GM18909 (cell line): ENCODE results near the gene NOXA1.
A peak's percentile ranks its signal among the peaks of the same experiment; 100 is the strongest.
"Not testable (repeated sequence)": the region's sequence is repeated elsewhere in the genome, so short reads cannot be mapped to it uniquely, and the experiment has no call there.

ENCODE experiments used
- ATAC-seq: cut with Tn5 transposase; IDR thresholded peaks from one replicate; pipeline ENCODE4 v1.9.1; 2021; ENCODE audit warnings: mild to moderate bottlenecking; ENCODE audit not compliant: unreplicated experiment, poor library complexity

NOXA1 gene

GRCh38 chr9:137461663-137462395 lies 38.6 kb downstream of the NOXA1 start:
- ATAC-seq: peak; percentile 42

DNA sequence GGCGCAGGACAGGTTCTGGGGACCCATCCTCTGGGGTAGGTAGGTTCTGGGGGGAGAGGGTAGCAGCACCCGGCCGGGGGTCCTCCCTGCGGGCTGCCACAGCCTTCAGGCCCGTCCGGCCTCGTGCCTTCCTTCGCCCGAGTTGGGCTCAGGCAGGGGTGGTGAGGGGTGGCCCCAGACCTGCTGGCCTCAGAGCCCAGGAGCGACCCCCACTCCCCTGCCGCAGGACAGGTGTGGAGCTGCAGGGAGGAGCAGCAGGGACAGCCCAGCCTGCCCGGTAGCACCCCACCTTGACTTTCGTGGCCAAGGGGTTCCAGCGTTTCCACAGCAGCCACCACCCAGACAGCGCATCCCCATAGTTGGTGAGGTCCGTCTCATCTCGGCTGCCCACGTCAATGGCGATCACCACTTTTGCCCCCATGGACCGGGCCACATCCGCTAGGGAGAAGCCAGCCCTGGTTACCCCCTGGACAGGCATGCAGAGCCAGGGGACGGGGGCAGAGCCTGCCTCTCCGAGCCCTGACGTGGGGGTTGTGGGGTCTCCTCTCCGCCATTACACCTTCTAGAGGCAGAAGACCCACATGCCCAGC lies 39.3 kb downstream of the NOXA1 start:
- no peak for ATAC-seq

- no peak for ATAC-seq
Measured at GRCh38 chr9:137462986-137463930, 40.1 kb downstream of the NOXA1 start.

GRCh38 chr9:137463931-137464290 lies 40.7 kb downstream of the NOXA1 start:
- ATAC-seq: no peak

DNA sequence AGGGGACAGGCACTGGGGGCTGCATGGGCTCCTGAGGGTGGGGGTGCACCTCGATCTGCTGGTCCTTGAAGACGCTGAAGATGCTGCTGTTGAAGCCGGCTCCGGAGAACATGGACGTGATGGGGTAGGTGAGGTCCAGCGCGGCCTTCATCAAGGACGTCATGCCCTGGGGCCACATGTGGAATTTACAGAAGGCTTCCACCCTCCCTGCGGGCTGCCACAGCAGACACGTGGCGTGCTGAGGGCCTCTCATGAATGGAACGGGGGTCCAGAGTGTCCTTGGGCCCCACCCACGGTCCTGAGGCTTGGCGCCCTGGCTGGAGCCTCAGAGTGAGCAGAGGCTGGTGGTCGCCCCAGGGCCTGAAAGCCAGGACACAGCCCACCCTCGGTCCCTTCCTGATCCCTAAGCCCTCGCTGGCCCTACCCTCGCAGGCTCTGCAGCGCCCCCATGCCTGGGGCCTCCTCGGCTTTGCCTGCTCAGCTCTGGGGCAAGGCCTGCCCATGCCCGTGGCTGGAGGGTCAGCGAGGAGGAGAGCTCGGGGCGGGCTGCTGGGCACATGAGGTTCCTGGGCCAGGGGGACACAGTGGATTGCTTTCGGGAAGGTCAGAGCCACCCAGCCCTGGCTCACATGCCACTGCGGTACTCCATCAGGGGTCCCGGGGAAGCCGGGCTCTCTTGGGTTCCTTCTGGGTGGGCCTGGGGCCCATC lies 41.3 kb downstream of the NOXA1 start:
- no peak for ATAC-seq

- ATAC-seq: no peak
Measured at GRCh38 chr9:137465000-137465719, 42.0 kb downstream of the NOXA1 start.

GRCh38 chr9:137465720-137466388 lies 42.7 kb downstream of the NOXA1 start:
- no peak for ATAC-seq

DNA sequence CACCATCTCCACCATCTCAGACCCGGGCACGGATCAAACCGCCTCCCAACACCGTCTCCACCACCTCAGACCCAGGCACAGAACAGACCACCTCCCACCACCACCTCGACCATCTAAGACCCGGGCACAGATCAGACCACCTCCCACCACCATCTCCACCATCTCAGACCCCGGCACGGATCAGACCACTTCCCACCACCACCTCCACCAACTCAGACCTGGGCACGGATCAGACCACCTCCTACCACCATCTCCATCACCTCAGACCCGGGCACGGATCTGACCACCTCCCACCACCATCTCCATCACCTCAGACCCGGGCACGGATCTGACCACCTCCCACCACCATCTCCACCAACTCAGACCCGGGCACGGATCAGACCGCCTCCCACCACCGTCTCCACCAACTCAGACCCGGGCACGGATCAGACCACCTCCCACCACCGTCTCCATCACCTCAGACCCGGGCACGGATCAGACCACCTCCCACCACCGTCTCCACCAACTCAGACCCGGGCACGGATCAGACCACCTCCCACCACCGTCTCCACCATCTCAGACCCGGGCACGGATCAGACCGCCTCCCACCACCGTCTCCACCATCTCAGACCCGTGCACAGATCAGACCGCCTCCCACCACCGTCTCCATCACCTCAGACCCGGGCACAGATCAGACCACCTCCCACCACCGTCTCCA lies 43.3 kb downstream of the NOXA1 start:
- not testable (repeated sequence) for ATAC-seq

DNA sequence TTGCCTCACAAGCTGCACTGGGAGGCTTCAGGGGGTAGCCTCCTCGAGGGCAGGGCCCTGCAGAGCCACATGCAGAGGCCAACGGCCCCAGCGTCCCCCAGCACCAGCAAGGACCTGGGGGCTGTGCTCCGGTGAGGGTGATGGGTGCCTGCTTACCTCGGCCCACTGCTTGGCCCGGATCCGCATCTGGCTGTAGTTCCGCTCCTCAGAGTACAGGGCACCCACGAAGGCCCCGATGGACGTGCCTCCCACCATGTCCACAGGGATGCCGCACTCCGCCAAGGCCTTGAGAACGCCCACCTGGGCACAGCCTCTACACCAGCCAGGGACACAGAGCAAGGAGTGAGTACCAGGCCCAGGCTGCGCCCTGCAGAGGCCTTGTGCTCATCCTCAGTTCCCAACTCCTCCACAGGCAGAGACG lies 44.0 kb downstream of the NOXA1 start:
- ATAC-seq: no peak

- no peak for ATAC-seq
Measured at GRCh38 chr9:137467896-137468295, 44.7 kb downstream of the NOXA1 start.

DNA sequence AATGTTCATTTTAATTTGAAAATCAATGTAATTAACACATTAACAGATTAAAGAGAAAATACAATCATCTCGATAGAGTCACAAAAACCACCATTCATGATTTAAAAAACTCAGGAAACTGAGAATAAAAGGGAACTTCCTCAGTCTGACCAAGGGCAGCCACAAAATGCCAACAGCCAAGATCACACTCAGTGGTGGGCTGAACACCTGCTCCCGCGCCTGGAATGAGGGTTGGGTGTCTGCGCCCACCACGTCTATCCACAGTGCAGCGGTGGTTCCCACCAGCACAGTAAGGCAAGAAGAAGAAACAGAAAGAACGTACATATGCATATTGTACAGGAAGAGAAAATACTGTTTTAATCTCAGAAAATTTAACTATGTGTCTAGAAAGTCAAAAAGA lies 47.6 kb downstream of the NOXA1 start:
- ATAC-seq: no peak

DNA sequence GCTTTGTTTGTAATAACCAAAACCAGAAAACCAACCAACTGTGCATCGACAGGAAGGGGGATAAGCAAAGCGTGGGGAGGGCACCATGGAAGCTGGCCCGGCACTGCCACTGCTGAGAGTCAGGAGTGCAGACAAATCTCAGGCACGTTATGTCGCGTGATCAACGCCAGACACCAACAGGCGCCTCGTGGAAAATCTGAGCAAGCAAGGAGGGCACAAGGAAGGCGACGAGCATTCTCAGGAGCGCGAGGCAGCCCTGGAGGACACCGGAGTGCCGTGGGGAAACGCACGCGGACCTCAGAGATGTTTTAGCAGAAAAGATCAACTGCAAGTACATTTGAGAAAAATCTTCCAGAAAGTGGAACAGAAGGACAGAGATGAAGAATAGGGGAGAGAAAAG lies 51.1 kb downstream of the NOXA1 start:
- ATAC-seq: no peak

DNA sequence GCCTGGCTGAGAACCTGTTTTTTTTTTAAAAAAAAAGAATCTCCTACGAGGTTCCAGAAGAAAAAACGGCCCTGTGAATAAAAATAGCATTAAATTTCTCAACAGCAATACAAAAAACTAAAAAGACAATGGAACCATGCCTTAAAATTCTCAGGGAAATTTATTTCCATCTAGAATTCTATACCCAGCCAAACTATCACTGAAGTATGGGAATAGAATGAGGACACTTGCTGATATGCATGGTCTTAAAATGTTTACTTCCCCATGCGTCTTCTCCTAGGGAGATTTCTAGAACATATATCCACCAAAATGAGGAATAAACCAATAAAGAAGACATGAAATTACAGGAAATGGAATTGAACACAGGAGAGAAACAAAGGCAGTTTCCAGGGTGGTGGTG lies 52.5 kb downstream of the NOXA1 start:
- ATAC-seq: no peak

- no peak for ATAC-seq
Measured at GRCh38 chr9:137476856-137477255, 53.7 kb downstream of the NOXA1 start.

DNA sequence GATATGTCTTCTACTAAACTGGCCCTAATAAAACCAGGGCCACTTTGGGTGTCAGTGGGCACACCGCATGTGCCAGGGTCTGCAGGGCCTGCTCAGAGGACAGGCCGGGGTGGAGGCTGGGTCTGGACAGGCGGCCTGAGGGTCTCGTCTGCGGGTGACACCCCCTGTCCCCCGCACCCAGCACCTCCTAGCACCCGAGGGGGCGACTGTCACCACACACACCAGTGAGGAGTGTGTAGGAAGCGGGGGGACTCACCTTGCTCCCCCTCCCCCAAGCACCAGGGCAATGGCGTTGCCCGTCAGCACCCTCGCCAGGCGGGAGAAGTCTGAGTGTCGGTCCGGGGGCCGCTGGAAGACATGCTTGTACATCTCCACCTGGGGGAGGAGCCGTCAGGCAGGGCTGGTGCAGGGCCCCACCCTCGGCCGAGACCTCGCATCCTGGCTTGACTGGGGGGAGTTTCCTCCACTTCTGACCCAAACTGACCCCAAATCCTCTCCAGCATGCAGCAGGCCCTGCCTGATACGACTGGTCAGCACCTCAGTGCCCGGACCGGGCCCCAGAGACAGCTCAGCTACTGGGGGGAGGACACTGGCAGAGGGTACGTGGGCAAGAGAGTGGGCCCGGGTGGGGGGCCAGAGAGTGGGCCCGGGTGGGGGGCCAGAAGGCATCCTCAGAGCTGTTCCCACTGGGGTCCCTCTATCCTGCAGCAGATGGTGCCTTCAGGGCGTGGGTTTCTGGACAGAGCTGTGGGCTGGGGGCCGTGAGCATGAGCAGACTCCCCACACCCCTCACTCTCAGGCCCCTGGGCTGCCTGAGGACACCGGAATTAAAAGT lies 54.8 kb downstream of the NOXA1 start:
- no peak for ATAC-seq

DNA sequence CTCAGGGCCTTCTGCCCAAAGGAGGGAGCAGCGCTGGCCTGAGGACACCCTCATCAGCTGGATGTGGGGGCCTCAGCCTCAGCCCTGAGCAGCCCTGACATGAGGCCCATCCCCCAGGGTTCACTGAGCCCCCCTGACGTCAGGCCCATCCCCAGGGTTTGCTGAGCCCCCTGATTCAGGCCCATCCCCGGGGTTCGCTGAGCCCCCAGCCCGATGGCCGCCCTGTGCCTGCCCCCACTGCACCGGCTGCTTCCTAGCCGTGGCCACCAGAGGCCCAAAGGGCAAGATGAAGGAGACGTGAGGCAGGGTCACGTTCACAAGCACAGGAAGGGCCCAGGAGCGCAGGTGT lies 55.4 kb downstream of the NOXA1 start:
- ATAC-seq: no peak

DNA sequence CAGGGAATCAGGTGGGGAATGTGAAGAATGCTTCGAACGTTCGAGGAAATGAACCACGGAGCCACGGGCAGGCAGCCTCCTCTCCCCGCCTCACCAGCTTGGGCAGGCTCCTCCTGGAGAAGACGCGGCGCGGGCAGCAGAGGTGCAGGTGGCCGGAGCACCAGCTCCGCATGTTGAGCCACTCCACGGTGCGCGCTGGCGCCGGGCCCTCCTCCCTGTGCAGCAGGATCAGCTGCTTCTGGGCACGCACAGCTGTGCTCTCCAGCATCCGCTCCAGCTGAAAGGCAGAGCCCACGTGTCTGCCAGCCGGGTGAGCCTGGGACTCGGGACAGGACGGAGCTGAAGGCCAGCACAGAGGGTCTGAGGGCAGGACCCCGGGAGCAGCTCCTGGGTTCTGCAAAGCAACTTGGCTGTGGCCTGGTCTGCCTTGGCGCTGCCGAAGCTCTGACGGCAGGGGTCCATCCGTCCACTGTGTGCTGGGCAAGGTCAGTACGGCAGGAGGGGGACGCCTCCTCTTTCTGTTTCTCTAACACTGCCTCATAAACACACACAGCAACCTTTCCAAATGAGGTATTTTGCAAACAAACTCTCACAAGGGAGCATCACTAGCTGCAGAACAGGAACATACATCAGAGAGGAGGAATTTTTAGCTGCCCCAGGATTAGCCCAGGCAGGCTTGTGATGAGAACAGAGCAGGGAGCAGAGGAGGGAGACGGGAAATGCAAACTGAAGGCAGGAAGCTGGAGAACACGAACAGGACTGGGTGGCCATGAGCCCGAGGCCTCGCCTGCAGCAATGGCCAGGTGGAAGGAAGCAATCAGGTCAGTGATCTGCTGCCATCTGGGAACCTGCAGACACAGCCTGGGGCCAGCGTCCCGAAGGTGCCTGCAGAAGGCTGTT lies 56.0 kb downstream of the NOXA1 start:
- ATAC-seq: no peak
